Mesenteric fat pad (tissue), 1 donor: Measurements from ENCODE around the gene XIRP1. TPM values are rescaled to one million over a fixed set of nuclear protein-coding genes. Genes with fewer than 3 reads are reported as not detected.

ENCODE experiments used
- DNase-seq: peaks from one replicate; pipeline ENCODE4 v3.0.0-alpha.2; 2020; ENCODE audit warnings: low spot score
- total RNA-seq: library from RNA; stranded (reverse); fragmentation: NEBNext Ultra II Directional; extraction: Animal tissue kit (Norgen Biotek cat#: 25700); gene quantifications from one replicate; pipeline ENCODE4 v1.2.1, GENCODE V29; 2021
- donor health status: DM: yes; HTN: yes; CAD: no.

Gene XIRP1
- total RNA-seq, 1 donor from 2014 or later, result 0.10 TPM

DNA sequence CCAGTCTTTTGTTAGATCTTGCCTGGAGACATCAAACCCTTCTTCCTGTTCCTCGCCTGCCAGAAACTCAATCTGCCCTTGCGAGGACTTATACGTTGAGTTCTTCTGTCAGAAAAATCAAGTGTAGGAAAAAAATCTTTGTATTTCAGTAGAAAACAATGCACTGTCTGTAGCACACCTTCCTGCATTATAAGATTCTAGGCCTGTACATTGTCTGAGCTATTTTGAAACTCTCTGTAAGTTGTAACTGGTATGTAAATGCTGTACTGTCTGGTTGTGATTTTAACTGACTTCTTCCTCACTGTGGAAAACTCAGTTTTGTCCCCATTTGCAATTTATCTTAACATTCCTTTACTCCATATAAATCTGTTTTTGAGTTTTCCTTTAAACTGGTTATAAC is 17.7 kb upstream of the XIRP1 start:
- DNase-seq, result no peak

DNA sequence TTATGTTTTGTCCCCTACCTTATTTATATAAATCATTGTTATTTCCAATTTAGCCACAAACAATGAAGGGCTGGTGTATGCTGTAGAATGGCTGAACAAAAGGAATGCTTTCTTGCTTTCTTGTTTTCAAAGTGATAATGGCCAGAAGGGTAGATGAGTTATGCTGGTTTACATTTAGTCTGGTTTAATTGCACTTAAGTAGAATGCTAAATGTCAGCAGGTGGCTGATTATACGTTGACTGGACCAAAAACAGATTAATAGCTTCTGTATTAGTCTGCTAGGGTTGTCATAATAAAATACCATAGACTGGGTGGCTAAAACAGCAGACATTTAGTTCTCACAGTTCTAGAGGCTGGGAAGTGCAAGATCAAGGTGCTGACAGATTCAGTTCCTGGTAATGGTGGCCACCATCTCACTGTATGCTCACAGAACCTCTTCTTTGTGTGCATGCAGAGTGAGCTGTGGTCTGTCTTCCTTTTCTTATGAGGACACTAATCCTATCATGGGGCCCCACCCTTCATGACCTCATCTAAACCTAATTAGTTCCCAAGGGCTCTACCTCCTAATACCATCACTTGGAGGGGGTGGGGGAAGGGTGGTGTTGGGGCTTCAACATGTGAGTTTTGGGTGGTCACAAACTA is 17.1 kb upstream of the XIRP1 start:
- DNase-seq, result no peak

DNA sequence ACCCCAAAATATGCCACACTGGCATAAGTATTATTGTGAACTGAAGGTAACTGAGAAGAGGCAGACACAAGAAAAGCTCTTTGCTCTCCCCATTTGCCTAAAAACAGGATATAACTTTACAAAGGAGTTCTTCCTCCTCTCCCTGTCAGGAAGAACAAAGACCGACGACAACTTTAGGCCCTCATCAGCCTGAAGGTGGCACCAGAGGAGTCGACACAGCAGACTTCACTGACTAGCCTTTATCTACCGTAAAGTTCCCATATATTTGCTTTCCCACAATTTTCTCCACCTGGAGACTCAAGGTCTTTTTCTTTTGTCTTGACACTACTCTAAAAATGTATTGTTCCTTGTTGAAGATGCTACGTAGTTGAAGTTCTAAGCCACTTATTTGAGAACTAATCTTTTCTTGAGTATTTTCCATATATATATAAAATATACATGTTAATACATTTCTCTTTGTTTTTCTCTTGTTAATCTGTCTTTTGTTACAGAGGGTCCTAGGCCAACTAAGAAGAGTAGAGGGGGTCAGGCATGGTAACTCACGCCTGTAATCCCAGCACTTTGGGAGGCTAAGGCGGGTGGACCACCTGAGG is 16.2 kb upstream of the XIRP1 start:
- DNase-seq, result no peak

DNA sequence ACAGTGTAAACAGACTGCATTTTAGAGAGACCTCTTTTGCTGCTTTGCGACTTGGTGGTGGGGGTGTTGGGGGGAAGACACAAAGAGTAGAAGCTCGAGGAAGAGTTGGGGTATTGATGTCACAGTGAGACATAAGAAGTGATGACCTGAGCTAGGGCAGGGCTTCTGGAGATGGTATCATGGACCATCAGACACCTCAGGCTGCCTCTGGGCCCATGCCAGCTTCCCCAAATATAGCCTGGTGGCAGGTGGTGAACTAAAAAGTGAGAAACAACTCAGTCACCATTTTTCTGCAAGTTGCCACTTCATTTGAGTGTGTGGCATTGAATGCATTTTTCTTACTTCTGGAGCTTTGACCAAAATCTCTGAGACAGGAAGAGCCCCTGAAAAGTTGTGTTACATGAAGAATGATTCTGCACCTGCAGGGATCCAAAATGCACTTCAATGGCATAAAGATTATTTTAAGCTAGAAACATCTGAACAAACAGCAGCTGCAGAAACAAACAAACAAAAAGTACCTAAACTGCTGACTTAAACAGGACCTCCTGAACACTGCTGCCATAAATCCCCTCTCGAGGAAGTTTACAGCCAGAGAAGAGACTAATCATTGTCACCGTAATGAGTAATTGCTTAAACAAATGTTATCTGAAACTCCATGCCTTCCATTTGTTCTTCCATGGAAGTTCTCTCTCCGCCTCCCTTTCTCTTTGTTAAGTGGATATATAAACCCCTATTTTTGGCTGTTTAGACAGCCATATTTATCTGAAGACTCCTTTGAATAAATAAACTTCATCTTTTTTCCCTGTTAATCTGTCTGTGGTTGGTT is 15.2 kb upstream of the XIRP1 start:
- DNase-seq, result no peak

DNA sequence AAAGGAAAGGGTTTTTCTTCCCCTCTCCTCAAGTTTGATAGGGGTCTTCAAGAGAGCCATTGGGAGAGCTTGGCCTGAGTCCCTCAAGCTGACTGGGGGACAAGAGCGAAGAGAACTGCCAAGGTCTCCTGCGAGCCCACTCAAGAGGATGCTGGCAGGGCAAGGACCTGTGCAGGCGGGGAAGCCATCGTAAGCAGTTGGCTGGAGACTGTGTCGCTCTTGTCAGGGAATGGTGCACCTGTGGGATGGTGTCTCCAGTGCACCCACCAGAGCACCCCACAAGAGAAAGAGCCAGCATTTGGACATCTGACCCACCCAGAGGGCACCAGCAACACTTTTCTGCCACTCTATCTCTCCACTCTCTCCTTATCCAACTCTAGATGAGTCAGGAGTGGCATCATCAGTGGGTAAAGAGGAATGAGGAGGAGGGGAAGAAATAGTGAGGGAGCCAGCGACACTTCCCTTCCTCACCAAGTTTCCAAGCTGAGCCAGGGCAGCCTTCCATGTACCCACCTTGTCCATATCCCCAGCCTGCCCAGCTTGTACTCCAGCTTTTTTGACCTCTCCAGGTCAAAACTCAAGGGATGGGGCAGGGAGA is 13.6 kb upstream of the XIRP1 start:
- DNase-seq, result no peak

DNA sequence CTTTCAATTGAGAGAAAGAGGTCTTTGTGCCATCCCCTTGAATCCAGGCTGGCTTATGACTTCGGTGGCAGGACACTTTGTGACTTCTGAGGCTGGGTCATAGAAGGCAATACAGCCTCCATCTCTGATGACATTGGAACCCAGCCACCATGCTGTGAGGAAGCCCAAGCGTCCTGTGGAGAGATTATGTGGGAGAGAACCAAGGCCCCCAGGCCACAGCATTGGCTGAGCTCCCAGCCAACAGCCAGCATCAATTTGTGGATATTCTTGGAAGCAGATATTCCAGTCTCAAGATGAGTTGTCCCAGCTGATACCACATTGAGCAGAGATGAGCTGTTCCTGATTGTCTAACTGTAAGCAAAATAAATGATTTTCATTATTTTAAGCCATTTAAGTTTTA is 12.7 kb upstream of the XIRP1 start:
- DNase-seq, result no peak

DNA sequence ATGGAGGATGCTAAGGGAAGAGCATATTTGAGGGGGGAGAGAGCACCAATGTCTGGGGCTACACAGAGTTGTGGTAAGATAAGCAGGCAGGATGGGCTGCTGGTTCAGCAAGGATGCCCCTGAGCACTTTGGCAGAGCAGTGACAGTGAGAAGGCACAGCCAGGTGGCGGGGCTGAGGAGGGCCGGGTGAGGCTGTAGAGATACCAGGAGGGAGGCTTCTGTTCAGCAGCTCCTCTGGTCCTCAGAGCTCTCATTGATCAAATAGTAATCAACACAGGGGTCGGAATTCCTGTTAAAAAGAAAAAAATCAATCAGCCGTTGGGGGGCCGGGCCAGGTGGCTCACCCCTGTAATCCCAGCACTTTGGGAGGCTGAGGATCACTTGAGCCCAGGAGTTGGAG is 11.5 kb upstream of the XIRP1 start:
- DNase-seq, result no peak

DNA sequence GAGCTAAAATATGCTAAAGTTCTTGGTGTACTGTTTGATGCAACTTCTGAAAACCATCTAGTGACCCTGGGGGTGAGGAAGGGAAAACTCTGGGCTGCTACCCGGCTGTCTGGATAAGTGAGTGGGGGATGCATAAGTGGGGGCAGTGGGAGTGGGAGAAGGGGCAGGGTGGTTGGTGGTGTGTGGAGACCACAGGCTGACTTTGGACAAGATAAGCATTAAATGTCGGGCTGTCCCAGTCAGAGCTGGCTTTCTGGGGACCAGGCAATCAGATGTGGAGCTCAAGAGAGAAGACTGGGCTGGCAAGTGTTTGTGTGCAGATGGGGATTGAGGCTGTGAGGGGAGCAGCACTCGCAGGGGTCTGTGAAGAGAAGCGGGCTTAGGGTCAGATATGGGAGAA is 11.0 kb upstream of the XIRP1 start:
- no peak for DNase-seq

DNA sequence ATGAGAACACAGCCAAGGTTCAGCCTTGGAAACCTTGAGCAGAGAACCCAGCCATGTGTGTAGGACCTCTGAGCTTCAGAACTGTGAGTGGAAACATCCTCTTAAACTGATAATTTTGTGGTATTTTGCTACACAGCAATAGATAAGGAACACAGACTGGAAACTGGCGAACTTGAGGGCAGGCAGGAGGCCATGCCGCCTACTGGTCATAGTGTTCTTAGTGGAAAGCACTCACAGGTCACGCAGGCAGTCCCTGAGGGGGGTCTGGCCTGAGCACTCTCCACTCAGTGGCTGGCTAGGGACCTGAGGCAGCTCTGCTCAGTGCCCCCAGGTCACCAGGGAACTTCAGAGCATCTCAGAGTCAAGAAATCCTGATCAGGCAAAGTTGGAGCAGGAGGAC is 9.7 kb upstream of the XIRP1 start:
- no peak for DNase-seq

DNA sequence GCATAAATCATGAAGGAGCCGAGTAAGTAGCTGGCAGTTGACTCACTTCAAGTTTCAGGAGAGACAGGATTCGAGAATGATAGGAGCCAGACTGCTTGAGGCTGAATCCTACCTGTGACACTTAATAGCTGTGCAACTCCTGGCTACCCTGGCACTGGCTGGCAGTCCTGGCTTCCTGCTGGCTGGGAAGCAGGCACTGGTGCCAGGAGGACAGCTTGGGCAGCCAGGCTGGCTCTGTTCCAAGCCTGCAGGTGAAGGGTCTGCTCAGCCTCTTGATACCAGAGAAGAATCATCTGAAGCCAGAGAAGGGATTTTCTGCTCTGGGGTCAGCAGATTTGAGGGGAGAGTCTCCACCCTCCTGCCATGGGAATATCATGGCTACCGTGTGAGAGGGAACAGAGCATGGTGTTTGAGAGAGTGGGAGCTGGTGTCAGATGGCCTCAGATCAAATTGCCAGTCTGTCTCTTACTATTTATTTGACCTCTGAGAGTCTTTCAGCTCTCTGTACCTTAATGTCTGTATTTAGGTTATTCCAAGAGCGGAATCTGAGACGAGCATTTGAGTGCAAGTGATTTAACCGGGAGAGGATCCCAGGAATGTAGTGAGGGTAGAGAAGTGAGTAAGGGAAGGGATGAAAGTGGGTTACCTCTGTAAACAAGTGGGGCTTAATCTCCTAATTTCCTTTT is 4.4 kb upstream of the XIRP1 start:
- no peak for DNase-seq

DNA sequence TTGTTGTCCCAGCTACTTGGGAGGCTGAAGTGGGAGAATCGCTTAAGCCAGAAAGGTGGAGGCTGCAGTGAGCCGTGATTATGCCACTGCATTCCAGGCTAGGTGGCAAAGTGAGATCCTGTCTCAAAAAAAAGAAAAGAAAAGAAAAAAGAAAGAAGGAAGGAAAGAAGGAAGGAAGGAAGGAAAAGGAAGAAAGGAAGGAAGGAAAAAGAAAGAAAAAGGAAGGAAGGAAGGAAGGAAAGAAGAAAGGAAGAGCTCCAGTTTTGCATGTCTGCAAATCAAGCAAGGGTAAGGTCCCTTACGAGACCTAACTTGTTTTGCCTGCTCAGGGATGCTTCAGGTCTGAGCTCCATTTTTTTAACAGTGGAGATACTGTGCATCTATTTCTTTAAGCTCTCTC is 3.6 kb upstream of the XIRP1 start:
- DNase-seq, result no peak

DNA sequence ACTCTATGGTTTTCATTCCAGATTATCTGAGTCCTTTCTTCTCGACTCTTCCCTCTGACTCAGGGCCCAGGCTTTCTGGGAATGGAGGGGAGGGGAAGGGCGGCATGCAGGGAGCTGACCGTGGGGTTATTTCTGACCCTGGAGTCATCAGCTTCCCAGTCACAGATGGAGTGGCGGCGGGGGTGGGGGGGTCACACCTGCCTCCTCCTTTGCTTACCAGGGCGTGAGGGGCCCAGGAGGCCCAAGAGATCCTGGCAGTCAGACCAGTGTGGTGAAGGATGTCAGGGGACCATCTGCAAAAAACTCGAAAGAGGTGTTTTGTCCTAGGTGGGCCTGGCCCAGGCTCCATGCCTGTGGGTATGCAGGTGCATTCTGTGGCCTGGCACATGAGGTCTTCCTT is 996 bp upstream of the XIRP1 start:
- DNase-seq, result no peak

DNA sequence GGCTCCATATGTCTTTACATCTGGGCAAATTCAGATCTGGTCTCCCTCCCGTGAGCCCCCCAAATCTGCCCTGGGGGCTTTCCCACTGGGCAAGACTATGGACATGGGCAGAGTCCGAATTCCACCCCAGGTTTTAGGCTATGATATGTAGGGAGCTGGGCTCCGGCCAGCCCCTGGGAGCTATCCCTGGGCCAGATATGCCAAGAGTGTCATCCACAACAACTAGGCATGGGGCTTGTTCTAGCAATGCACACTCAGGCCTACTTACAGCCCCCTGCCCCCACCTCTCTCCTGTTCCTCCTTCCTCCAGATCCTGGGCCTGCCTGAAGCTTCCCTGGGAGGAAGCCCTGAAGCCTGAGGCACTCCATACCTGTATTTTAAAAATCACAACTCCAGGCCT is 622 bp downstream of the XIRP1 start:
- no peak for DNase-seq

DNA sequence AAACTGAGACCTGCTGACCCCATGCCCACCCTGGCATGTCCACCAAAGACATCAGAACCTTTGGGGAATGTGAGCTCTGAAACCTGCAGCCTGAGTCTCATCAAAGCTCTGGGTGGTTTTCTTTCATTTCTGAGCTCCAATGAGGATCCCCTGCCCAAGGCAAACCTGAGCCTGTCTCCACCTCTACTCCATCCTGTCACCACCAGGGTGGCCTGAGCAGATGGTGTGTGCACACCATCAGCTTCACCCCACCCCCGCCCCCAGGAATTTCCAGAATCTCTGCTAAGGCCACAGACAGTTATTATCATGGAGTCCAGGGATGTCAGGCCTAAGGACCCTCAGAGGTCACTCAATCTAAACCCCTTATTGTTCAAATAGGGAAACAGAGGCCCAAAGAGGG is 1.3 kb downstream of the XIRP1 start:
- no peak for DNase-seq

DNA sequence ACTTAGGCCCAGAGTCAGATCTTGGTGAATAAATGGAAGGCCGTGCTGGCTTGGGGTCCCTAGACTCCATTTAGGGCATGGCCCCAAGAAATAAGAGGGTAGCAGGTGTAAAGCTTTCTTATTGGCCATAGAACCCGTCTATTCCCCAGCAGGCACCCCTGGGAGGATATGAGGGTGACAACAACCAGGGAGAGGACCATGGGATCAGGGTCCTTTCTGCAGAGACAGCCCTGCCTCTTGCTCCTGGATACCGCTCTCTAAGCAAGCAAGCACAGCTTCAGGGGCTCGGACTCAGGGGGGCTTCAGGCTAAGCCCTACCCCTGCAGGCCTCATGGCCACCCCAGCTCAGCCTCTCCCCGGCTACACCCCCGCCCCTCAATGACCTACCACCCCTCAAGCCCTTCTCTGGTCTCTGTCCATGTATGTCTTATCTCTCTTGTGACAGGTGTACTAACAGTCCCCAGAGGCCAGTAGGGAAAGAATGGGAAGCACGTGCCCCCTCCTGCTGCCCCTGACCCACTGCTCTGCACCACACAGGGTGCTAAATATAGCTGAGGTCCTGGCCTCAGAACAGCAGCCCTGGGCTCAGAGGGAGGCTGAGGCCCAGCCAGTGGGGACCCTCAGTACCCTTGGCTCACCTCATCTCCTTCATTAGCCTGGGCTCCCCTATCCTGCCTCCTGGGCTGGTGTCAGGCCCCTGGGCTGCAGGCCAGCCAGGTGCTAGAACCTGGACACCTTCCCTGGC is 1.9 kb downstream of the XIRP1 start:
- no peak for DNase-seq

DNA sequence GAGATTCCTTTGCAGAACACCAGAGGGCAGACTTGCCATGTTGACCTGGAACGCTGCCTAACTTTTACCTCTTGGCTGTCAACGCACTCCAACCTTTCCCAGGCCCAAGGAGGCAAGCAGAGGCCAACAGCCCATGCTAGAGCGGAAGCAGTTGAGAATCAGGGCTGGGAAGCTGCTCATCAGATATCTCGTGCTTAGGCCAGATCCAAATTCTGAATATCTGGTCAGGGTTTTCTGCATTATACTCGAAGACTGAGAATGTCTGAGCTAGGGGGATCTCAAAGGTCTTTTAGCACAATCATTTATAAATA is 2.5 kb downstream of the XIRP1 start:
- DNase-seq, result no peak

DNA sequence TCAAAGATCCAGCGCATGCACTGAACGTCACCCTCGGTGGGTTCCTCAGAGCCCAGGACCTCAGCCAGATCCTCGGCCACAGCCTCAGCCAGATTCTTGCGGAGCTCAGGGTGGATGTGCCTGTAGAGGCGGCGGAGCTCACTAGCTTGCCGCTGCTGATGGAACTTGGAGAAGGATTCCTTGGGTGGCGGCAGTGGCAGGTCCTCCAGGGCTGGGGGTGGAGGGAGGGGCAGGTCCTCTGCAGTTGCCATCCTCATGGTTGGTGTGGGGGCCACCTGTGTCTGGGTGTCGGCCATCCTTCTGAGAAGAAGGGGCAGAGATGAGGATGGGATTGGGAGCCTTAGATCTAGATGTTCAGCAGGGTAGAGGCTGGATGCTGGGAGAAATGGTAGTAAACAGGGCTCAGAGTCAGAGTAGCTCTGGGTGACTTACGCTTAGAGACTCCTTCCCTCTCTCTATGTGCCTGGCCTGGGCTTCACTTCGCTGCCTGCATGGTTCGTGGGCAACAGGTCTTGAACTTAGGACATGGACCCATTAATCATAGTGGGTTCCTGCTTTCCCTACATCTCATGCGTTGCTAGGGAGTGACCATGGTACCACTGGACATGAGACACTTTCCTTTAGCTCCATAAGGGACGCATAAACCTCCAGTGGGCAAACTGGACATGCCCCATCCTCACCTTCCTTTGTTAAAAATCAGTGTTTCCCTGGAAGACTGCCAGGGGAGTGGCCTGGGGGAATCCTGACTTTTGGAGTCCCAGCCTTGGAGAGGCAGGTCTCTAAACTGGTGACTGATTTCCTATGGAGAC is 3.0 kb downstream of the XIRP1 start:
- no peak for DNase-seq

DNA sequence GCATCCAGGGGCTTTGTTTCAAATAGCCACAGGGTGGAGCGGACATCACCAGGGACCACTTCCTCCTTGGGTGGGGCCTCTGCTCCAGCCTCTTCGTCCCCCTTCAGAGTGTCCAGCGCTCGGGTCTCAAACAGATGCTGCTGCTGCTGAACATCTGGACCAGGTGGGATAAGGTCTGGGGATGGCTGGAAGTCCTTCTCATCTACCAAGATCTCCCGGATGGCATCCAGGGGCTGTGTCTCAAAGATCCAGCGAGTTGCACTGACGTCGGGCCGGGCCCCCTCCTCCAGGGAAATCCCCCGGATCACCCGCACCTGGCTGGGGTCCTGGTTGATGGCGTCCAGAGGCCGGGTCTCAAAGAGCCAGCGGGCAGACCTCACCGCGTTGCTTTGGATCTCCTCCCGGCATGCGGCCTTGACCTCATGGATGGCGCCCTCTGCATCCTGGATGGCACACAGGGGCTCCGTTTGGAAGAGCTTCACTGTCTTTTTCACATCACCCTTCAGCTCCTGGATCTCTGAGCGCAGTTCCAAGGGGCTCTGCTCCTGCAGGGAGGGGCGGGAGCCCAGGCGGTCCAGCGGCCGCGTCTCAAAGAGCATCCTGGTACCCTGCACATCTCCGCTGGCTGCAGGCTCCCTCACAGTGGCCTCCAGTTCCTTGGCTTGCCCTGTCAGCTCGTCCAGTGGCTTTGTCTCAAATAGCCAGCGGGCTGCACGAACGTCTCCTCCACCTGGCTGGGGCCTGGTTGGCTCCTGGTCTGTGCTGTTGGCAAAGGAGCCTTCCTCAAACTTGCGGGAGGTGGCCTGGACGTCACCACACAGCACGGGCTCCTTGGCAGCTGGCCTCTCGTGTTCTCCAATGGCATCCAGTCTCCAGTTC is 3.9 kb downstream of the XIRP1 start:
- no peak for DNase-seq
